ENCODE measurements around the gene SLC25A4.

GRCh38 chr4:185104733-185105132 lies 38.3 kb upstream of the SLC25A4 start:
- TF ChIP-seq CTCF (IDR thresholded peaks at IDR 0.05) (no peak), POLR2A (IDR thresholded peaks at IDR 0.05) (no peak)
